ENCODE data around the gene SLC25A51. TPM values are rescaled to one million over a fixed set of nuclear protein-coding genes. Genes with fewer than 3 reads are reported as not detected.

SLC25A51 gene
- total and polyA plus RNA-seq, 2 donors (not counting 3 experiments of a cell fraction or from before 2014, with no cell fraction given) = 15.4 to 36.2 TPM

- FAIRE-seq (peak; percentile 91), DNase-seq (ENCODE audit: low read depth, low spot score) (peak; percentile 84)
- H3K4me1 ChIP-seq (ENCODE audit: control insufficient read depth, extremely low read depth, insufficient read depth, low read length) = peaks cover 17% of the 10 kb centered on the region
- H3K9ac ChIP-seq (replicated peaks; ENCODE audit: extremely low read depth, insufficient read depth, low read length) = no peak overlapping the region
- H3K36me3 ChIP-seq (ENCODE audit: control insufficient read depth in 2 of 2, extremely low read depth in 1 of 2, insufficient read depth in 2 of 2, low read length in 2 of 2) = peaks cover 0 to 2% of the 10 kb centered on the region in 2 experiments
- no peaks in the 10 kb centered on the region for H3K79me2 ChIP-seq (ENCODE audit: control insufficient read depth, insufficient read depth, low read length)
- TF ChIP-seq EZH2 (IDR thresholded peaks at IDR 0.05; ENCODE audit: borderline replicate concordance, low read depth, low read length, severe bottlenecking) = no peak
- TF ChIP-seq CTCF (IDR thresholded peaks at IDR 0.05; ENCODE audit: extremely low read depth in 1 of 2, insufficient read depth in 1 of 2, low read depth in 1 of 2, low read length in 2 of 2) = peak; percentile 89 to 92
- no peak overlapping the region for H3K4me2 ChIP-seq (ENCODE audit: insufficient read depth, low read length)
- no peak overlapping the region for H3K4me3 ChIP-seq (replicated peaks in 1 of 3; ENCODE audit: insufficient read depth in 1 of 3, low read depth in 1 of 3, low read length in 3 of 3)
- H4K20me1 ChIP-seq (replicated peaks; ENCODE audit: control insufficient read depth, extremely low read depth, insufficient read depth, low read length) = no peaks in the 10 kb centered on the region
- BruUV-seq (replicated peaks) = no TSS peak
- CTCF ChIA-PET = interaction anchor here (0.6 to 7.3 kb wide), 71 partner anchors 9 to 520 kb away, joined by 3 to 130 read pairs (median 6); partner anchors contain the start of gene SHB
- no peaks in the 10 kb centered on the region for H3K9me1 ChIP-seq (replicated peaks; ENCODE audit: control insufficient read depth, extremely low read depth, insufficient read depth, low read length)
- dilution Hi-C loops (cut with MboI; ENCODE audit: extremely low pct_ligation_motif_present, low sequenced_read_pairs) (no loop called here), intact Hi-C loops (cut with micrococcal nuclease) (loop anchor here (1.0 kb wide), 4 partner anchors 156 to 520 kb away; partner anchors contain the start of gene SHB)
- H2AFZ ChIP-seq (ENCODE audit: low read depth, low read length) = no peak overlapping the region
- POLR2A ChIA-PET = interaction anchor here (0.6 to 1.0 kb wide), 2 partner anchors 154 to 334 kb away, joined by 4 read pairs; no protein-coding TSS in a partner anchor
- no peaks in the 10 kb centered on the region for H3K9me3 ChIP-seq (replicated peaks; ENCODE audit: control insufficient read depth, insufficient read depth, low read length)
- H3K27ac ChIP-seq (ENCODE audit: insufficient read depth, low read depth, low read length) = no peak overlapping the region
- no peaks in the 10 kb centered on the region for H3K27me3 ChIP-seq (ENCODE audit: control insufficient read depth in 2 of 2, insufficient read depth in 2 of 2, low read length in 2 of 2)
These were observed 9.7 kb upstream of the SLC25A51 start for GRCh38 chr9:37913480-37914153.

- H4K20me1 ChIP-seq (replicated peaks; ENCODE audit: control insufficient read depth, extremely low read depth, insufficient read depth, low read length) = no peaks in the 10 kb centered on the region
- no peaks in the 10 kb centered on the region for H3K36me3 ChIP-seq (ENCODE audit: control insufficient read depth in 2 of 2, extremely low read depth in 1 of 2, insufficient read depth in 2 of 2, low read length in 2 of 2)
- no TSS peak for BruUV-seq (replicated peaks)
- H3K27ac ChIP-seq (ENCODE audit: insufficient read depth, low read depth, low read length) = no peak overlapping the region
- ChIA-PET CTCF (interaction anchor here (0.9 to 7.3 kb wide), 5 partner anchors 158 to 452 kb away, joined by 3 to 130 read pairs (median 82); partner anchors contain the start of gene SHB), POLR2A (no interaction called here)
- no peaks in the 10 kb centered on the region for H3K4me1 ChIP-seq (ENCODE audit: control insufficient read depth, extremely low read depth, insufficient read depth, low read length)
- DNase-seq (ENCODE audit: low read depth, low spot score) (no peak), FAIRE-seq (no peak)
- no peak overlapping the region for H3K4me2 ChIP-seq (ENCODE audit: insufficient read depth, low read length)
- H3K9ac ChIP-seq (replicated peaks; ENCODE audit: extremely low read depth, insufficient read depth, low read length) = no peak overlapping the region
- dilution Hi-C loops (cut with MboI; ENCODE audit: extremely low pct_ligation_motif_present, low sequenced_read_pairs) (no loop called here), intact Hi-C loops (cut with micrococcal nuclease) (no loop called here)
- no peaks in the 10 kb centered on the region for H3K9me1 ChIP-seq (replicated peaks; ENCODE audit: control insufficient read depth, extremely low read depth, insufficient read depth, low read length)
- H3K9me3 ChIP-seq (replicated peaks; ENCODE audit: control insufficient read depth, insufficient read depth, low read length) = no peaks in the 10 kb centered on the region
- TF ChIP-seq CTCF (IDR thresholded peaks at IDR 0.05; ENCODE audit: extremely low read depth in 1 of 2, insufficient read depth in 1 of 2, low read depth in 1 of 2, low read length in 2 of 2) = no peak
- TF ChIP-seq FOS (IDR thresholded peaks at IDR 0.05; ENCODE audit: borderline replicate concordance, insufficient read depth, low read length) = no peak
- H3K4me3 ChIP-seq (replicated peaks in 1 of 3; ENCODE audit: insufficient read depth in 1 of 3, low read depth in 1 of 3, low read length in 3 of 3) = no peak overlapping the region
- H3K79me2 ChIP-seq (ENCODE audit: control insufficient read depth, insufficient read depth, low read length) = no peaks in the 10 kb centered on the region
- H3K27me3 ChIP-seq (ENCODE audit: control insufficient read depth in 2 of 2, insufficient read depth in 2 of 2, low read length in 2 of 2) = no peaks in the 10 kb centered on the region
- H2AFZ ChIP-seq (ENCODE audit: low read depth, low read length) = no peak overlapping the region
These were observed 7.3 kb upstream of the SLC25A51 start for GRCh38 chr9:37911271-37911681.
